ENCODE data around the gene SPACA6.

The SPACA6 gene

GRCh38 chr19:51749979-51750378 is 56.8 kb downstream of the SPACA6 start:
- DNase-seq (ENCODE audit: low spot score), result no peak
- TF ChIP-seq CTCF (IDR thresholded peaks at IDR 0.05; ENCODE audit: extremely low read depth, insufficient read depth, missing control alignments), result no peak
- in situ Hi-C loops (cut with MboI; ENCODE audit: low pct_unique_long_range_greater_than_20kb, low sequenced_read_pairs, unreplicated experiment), result no loop called here

GRCh38 chr19:51750400-51751094 is 57.4 kb downstream of the SPACA6 start:
- no peak for TF ChIP-seq CTCF (IDR thresholded peaks at IDR 0.05; ENCODE audit: extremely low read depth, insufficient read depth, missing control alignments)

DNA sequence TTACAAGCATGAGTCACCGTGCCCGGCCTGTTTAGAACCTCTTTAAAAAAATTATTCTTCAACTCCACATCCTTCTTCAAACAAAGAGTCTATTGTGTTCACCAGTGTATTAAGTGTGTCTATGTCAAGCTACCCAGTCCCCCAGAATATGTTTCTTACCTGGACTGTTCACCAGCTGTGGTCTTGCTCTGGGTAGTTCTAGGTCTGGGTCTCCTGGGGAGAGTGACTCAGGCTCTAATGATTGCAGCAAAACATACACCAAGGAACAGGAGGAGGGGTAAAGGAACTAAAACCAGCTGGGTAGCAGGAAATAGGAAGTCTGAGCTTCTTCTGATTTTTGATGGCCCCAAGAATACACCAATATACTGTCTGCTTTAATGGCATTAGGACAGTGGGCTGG is 58.5 kb downstream of the SPACA6 start, which contains the start of gene FPR1:
Gene FPR1, minus strand, starts transcription at position 224 of the 400 bp plus-strand sequence. CDS start 4,884 bp downstream, outside the sequence.
- in situ Hi-C loops (cut with MboI; ENCODE audit: low pct_unique_long_range_greater_than_20kb, low sequenced_read_pairs, unreplicated experiment), result no loop called here
- no peak for DNase-seq (ENCODE audit: low spot score)
- TF ChIP-seq CTCF (IDR thresholded peaks at IDR 0.05; ENCODE audit: extremely low read depth, insufficient read depth, missing control alignments), result no peak

More at GRCh38 chr19:51750400-51751094, 57.4 kb downstream of the SPACA6 start:
- DNase-seq (ENCODE audit: low spot score), result no peak
- in situ Hi-C loops (cut with MboI; ENCODE audit: low pct_unique_long_range_greater_than_20kb, low sequenced_read_pairs, unreplicated experiment), result no loop called here

- in situ Hi-C loops (cut with MboI; ENCODE audit: low pct_unique_long_range_greater_than_20kb, low sequenced_read_pairs, unreplicated experiment), result no loop called here
- no peak for DNase-seq (ENCODE audit: low spot score)
- no peak for TF ChIP-seq CTCF (IDR thresholded peaks at IDR 0.05; ENCODE audit: extremely low read depth, insufficient read depth, missing control alignments)
These were observed 61.0 kb downstream of the SPACA6 start for GRCh38 chr19:51754109-51754508.

GRCh38 chr19:51754770-51755169 is 61.6 kb downstream of the SPACA6 start:
- no peak for DNase-seq (ENCODE audit: low spot score)
- no peak for TF ChIP-seq CTCF (IDR thresholded peaks at IDR 0.05; ENCODE audit: extremely low read depth, insufficient read depth, missing control alignments)
- in situ Hi-C loops (cut with MboI; ENCODE audit: low pct_unique_long_range_greater_than_20kb, low sequenced_read_pairs, unreplicated experiment), result no loop called here
